Osteoblast (primary cell): ENCODE measurements around the gene AUTS2. TPM values are rescaled to one million over a fixed set of nuclear protein-coding genes. Genes with fewer than 3 reads are reported as not detected.

Experiments used
- DNase-seq: peaks from one replicate; pipeline ENCODE4 v3.0.0; 2011; ENCODE audit warnings: low spot score, mixed read lengths; ENCODE audit not compliant: insufficient read length; ENCODE audit errors: missing footprints
- H2AFZ ChIP-seq: 2 replicates; pipeline ENCODE4 v1.6.0; 2011; ENCODE audit warnings: mild to moderate bottlenecking, low read length
- H3K27ac ChIP-seq: 2 replicates; pipeline ENCODE4 v1.5.1; 2011; ENCODE audit warnings: mild to moderate bottlenecking, low read depth, low read length, moderate library complexity
- H3K27me3 ChIP-seq: 2 replicates; pipeline ENCODE4 v1.6.0; 2012; ENCODE audit warnings: mild to moderate bottlenecking, control low read depth, inconsistent platforms, low read length, moderate library complexity; ENCODE audit not compliant: insufficient read depth
- H3K36me3 ChIP-seq: 2 replicates; pipeline ENCODE4 v1.5.1; 2011; ENCODE audit warnings: mild to moderate bottlenecking, low read length, control low read depth, moderate library complexity; ENCODE audit not compliant: insufficient read depth
- H3K4me1 ChIP-seq: 2 replicates; pipeline ENCODE4 v1.5.1; 2011; ENCODE audit warnings: mild to moderate bottlenecking, low read length, control low read depth, moderate library complexity; ENCODE audit not compliant: insufficient read depth
- H3K4me2 ChIP-seq: 2 replicates; pipeline ENCODE4 v1.6.0; 2011; ENCODE audit warnings: mild to moderate bottlenecking, low read length; ENCODE audit not compliant: insufficient read depth
- H3K4me3 ChIP-seq: fragments of 200-600 bp; sonication (generic); 3 replicates; pipeline ENCODE4 v1.5.1; 2012; ENCODE audit warnings: mild to moderate bottlenecking, low read length, inconsistent platforms; ENCODE audit not compliant: insufficient read depth
- H3K79me2 ChIP-seq: 2 replicates; pipeline ENCODE4 v1.6.0; 2012; ENCODE audit warnings: mild to moderate bottlenecking, low read length, control low read depth, inconsistent platforms; ENCODE audit not compliant: insufficient read depth
- H3K9me3 ChIP-seq: 2 replicates; pipeline ENCODE4 v1.5.1; 2011; ENCODE audit warnings: low read depth, low read length, control low read depth
- H4K20me1 ChIP-seq: 2 replicates; pipeline ENCODE4 v1.6.0; 2012; ENCODE audit warnings: mild to moderate bottlenecking, low read length, control low read depth; ENCODE audit not compliant: insufficient read depth
- CTCF ChIP-seq: IDR thresholded peaks from 2 replicates; pipeline ENCODE4 v1.5.1; 2011; ENCODE audit warnings: mild to moderate bottlenecking, low read depth, low read length, moderate library complexity; ENCODE audit errors: extremely low read depth
- total RNA-seq: library from RNA; depleted of rRNA; stranded (reverse); fragments of >200 nt; gene quantifications from 2 replicates; pipeline ENCODE4 v1.2.3, GENCODE V29; 2012

AUTS2 gene
- total RNA-seq, 1 donor = 15.2 TPM

DNA sequence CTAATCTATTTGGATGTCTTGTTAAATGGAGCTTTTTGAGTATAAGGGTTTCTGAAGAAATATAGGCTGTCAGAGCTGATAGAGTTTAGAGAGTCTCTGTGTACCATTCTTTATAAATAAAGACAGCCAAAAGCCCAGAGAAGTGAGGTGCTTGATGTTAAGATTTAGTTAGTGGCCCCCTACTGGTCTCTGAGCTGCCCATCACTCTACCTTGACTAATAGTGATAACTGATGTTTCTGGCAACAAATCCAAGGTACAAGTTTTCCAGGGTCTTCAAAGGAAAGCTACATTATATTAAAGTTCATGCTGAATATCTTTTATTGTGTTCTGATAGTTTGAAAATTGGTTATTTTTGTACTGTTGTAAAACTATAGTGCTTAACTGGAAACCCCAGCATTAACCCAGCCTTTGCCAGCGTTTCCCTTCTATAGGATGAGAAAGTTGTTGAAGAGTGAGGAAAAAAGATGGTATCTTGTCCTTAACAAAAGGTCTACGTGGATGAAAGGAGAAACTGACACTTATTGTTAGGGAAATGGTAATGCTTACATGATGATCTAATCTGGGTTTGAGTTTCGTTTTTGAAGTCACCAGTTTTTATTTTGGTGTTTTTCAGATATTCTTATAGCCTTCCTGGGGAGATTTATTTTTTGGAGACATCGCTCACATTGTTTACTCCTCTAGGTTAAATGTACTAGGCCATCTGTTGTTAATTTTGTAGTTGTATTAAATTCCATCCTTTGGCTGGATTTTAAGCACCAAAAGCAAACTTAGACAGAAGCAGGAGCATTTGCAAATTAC is 79.0 kb downstream of the AUTS2 start:
- no peak overlapping the region for H3K27ac ChIP-seq
- H3K9me3 ChIP-seq = no peaks in the 10 kb centered on the region
- TF ChIP-seq CTCF = peak; percentile 44
- no peaks in the 10 kb centered on the region for H3K27me3 ChIP-seq
- H3K36me3 ChIP-seq = no peaks in the 10 kb centered on the region
- peak overlapping the region; percentile 53 for H3K4me3 ChIP-seq
- H3K79me2 ChIP-seq = no peaks in the 10 kb centered on the region
- H2AFZ ChIP-seq = peak overlapping the region; percentile 71
- no peaks in the 10 kb centered on the region for H3K4me1 ChIP-seq
- H3K4me2 ChIP-seq = peak overlapping the region; percentile 65
- H4K20me1 ChIP-seq = peaks cover 2% of the 10 kb centered on the region
- no peak for DNase-seq

GRCh38 chr7:69677881-69678493 is 79.7 kb downstream of the AUTS2 start:
- Histone ChIP-seq H3K4me3 (peak overlapping the region; percentile 53), H4K20me1 (peaks cover 2% of the 10 kb centered on the region), H3K27ac (no peak overlapping the region), H3K79me2 (no peaks in the 10 kb centered on the region), H3K4me1 (no peaks in the 10 kb centered on the region), H3K4me2 (peak overlapping the region; percentile 65), H3K9me3 (no peaks in the 10 kb centered on the region), H3K27me3 (no peaks in the 10 kb centered on the region), H2AFZ (peak overlapping the region; percentile 71), H3K36me3 (no peaks in the 10 kb centered on the region)
- no peak for DNase-seq
- TF ChIP-seq CTCF = no peak

- peak overlapping the region; percentile 65 for H3K4me2 ChIP-seq
These were observed 80.4 kb downstream of the AUTS2 start for GRCh38 chr7:69678494-69679187.

More at GRCh38 chr7:69678494-69679187, 80.4 kb downstream of the AUTS2 start:
- no peak for TF ChIP-seq CTCF
- Histone ChIP-seq H2AFZ (peak overlapping the region; percentile 67), H4K20me1 (peaks cover 2% of the 10 kb centered on the region), H3K9me3 (no peaks in the 10 kb centered on the region), H3K36me3 (no peaks in the 10 kb centered on the region), H3K27ac (no peak overlapping the region), H3K79me2 (no peaks in the 10 kb centered on the region), H3K4me3 (no peak overlapping the region), H3K27me3 (no peaks in the 10 kb centered on the region), H3K4me1 (no peaks in the 10 kb centered on the region)
- DNase-seq = no peak
